ENCODE data around the gene SIM2.

DNA sequence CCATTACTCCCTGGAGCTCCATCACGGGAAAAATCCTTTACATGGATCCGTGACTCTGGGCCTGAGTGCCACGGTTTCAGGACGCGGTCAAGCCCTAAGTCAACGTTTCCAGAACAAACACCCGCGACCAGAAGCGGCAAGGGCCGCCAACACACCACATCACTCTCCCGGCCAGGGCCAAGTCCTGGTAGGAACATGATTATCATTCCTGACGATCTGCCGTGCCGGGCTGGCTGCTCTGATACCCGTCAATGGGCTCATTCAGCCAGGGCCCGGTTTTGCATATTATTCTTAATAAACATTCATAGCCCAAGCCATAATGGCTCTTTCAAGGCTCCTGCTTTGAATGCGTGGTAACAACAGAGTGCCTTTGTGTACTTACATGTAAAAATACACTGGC lies 44.6 kb upstream of the SIM2 start:
- TF ChIP-seq, protein P1, sequence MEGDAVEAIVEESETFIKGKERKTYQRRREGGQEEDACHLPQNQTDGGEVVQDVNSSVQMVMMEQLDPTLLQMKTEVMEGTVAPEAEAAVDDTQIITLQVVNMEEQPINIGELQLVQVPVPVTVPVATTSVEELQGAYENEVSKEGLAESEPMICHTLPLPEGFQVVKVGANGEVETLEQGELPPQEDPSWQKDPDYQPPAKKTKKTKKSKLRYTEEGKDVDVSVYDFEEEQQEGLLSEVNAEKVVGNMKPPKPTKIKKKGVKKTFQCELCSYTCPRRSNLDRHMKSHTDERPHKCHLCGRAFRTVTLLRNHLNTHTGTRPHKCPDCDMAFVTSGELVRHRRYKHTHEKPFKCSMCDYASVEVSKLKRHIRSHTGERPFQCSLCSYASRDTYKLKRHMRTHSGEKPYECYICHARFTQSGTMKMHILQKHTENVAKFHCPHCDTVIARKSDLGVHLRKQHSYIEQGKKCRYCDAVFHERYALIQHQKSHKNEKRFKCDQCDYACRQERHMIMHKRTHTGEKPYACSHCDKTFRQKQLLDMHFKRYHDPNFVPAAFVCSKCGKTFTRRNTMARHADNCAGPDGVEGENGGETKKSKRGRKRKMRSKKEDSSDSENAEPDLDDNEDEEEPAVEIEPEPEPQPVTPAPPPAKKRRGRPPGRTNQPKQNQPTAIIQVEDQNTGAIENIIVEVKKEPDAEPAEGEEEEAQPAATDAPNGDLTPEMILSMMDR (IDR thresholded peaks at IDR 0.05; ENCODE audit: low read depth, low read length, poor library complexity, severe bottlenecking): no peak
- TF ChIP-seq EZH2phosphoT487 (IDR thresholded peaks at IDR 0.05; ENCODE audit: borderline replicate concordance, low read length): no peak

Measured in DOHH2 (cell line).